NCI-H748 treated with DMSO at 0.1 percent for 48 hours (cell line): Measurements from ENCODE around the gene PPP6R3.

Experiments
- DNase-seq: peaks from one replicate; lab custom pipeline; 2025; lab: John Stamatoyannopoulos, UW

The PPP6R3 gene

DNA sequence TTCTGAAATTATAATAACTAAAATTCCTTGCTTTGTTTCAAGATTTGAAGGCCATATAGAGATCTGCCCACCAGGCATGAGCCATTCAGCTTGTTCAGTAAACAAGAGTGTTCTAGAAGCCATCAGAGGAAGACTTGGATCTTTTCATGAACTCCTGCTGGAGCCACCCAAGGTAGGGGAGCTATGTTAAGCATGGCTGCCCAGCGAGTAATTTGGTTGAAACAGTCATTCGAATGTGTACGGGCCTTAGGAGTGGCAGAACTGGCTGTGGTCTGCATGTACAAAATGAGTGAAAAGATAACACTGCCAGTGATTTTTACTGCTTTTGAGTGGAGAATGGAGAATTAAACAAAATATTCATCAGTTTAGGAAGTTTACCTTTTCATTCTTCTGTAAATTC, 103.7 kb downstream of the PPP6R3 start:
- no peak for DNase-seq

DNA sequence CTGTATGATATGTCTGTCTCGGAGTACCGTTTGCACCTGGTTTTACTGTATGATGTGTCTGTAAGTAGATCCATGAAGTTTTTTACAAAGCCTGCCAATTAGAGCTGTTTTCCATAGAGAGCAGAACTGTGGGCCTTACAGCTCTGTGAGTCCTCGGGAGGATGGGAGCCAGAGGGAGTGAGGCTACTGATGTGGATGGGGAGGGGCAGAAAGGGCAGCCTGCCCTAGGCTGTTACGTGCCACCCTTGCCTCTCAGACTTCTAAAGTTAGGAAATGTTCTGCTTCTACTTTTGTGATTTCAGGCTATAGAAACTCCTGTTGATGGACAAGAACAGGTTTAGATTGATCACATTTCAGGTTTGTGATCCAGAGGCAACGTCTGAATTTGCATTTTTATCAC, 105.2 kb downstream of the PPP6R3 start:
- DNase-seq, result no peak

DNA sequence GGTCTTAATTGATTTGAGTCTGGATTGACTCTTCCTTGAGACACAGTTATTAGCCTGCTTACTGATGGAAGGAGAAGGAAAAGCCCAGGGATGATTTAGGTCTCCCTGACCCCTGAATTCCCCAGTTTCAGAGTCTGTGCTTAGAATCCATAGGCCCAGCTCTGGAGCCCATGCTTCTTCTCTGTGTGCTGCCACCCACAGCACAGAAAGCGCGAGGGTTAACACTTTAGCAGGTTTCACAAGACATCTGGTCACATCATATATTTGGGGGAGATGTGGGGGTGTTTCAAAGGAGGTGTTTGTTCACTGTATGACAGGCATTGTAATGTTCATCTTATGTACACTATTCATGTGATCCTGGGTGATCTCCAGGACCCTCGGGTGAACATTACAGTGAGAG, 107.0 kb downstream of the PPP6R3 start:
- DNase-seq, result no peak

DNA sequence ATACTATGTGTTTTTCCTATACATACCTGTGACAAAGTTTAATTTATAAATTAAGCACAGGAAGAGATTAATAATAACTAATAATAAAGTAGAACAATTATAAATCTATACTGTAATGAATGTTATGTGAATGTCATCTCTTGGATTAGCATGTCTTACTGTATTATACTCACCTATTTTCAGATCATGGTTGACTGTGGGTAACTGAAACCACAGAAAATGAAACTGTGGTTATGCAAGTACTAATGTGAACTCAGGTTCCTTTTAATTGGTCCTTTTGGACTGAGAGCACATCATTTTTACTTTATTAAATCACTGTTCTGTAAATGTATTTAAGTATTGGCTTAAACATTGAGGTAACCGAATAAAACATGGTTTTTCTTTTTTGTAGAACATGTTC, 108.8 kb downstream of the PPP6R3 start:
- no peak for DNase-seq

DNA sequence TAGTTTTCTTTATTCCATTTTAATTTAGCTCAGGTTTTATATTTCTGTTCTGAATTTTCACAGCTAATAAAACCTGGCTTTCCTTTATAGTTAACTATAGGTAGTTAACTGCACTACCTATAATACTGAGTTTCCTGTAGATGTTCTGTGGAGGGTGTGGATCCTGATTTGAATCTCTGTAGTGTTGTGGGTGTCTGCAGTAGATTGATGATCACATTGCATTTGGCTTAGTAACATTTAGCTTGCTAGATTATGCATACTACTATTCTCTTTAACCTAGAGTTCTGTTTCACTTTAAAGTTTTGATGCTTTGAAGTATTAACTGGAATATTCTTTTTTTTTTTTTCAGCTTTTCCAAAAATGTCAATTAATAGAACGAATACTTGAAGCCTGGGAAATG, 110.1 kb downstream of the PPP6R3 start:
- DNase-seq, result no peak

DNA sequence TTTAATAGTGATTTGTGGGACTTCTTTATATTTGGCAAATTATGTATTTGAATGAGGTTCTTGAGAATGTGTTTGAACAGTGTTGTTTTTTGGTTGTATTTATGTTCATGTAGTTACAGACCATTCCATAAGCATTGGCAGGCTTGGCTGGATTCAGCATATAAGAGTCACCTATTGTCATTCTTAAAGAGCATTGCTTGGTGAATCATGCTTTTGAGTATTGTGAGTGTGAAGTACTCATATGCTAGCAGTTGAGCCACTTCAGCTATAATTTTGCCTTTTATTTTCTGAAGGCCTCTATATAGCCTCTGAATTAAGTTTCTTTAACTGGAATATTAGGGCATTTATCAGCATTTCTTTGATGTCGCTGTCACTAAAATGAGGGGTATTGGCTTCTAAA, 113.8 kb downstream of the PPP6R3 start:
- DNase-seq, result no peak

DNA sequence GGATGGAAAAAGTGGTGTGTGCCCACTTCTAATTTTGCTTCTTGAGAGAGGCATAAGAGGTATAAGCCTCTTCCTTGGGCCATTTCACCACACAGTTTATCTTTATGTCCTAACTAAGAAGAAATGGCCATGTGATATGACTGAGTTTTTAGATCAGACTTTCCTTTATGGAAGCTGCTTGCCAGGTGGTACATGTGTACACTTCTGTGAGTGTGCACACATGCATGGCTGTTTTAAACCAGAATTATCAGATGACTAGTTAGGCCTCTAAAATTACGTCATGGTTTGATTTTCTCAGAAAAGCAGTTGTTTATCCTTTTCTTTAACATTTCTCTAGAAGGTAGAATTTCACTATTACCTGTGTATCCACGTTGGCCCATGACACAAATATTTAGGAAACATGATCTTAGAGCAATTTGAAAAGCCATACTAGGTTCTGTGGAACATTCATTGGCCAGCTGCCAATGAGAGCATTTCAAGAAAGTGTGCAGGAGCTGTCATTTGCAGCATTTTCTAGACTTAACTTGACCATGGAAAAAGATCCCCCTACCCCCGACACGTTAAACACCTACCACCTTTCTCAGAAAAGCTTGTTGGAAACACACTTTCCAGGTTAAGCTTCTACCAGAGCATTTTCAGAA, 114.6 kb downstream of the PPP6R3 start:
- DNase-seq, result no peak

DNA sequence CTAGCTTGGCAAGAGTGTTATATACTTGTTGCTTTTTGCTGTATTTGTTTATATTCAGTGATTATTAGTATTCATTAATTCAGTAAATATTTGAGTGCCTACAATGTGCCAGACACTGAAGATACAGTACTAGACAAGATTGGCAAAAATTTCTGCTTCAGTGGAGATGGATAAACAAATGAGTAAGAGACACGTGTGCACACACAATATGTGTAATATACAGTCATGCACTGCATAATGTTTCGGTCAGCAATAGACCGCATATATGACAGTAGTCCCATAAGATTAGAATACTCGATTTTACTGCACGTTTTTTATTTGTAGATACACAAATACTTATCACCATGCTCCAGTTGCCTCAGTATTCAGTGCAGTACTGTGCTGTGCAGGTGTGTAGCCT, 118.9 kb downstream of the PPP6R3 start:
- DNase-seq, result no peak

DNA sequence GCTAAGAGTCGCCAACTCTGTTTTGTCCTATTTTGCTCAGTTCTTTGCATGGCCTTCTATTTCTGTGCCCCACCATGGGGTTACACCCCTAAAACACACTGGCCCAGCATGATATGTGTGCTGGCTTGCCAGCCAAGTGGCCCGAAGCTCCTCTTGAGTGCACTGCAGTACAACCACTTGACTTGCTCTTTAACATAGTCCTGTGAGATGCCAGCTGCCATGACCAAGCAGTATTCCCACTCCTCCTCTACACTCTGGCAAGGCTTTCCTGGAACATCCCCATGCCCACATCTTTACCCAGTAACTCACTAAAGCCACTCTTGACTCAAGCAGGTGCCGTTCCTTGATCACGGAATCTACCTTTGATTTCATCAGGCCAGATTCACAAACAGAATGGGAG, 120.9 kb downstream of the PPP6R3 start:
- no peak for DNase-seq

DNA sequence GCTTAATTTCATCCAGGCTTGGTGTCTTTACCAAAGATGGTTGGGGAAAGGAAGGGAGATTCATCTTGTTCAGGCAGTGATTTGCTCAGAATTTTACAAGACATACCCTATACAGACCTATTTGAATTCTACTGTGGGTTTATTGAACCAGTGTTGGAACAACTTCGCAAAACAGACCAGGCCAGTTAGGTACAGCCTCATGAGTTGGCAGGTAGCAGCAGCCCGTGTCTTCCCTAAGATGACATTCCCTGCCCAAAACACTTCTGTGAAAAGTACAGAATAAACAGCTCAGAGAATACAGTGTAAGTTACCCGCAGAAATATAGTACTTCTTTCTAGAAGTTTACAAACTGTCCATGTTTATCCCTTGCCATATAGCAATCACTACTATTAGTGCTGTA, 121.3 kb downstream of the PPP6R3 start:
- DNase-seq, result no peak

DNA sequence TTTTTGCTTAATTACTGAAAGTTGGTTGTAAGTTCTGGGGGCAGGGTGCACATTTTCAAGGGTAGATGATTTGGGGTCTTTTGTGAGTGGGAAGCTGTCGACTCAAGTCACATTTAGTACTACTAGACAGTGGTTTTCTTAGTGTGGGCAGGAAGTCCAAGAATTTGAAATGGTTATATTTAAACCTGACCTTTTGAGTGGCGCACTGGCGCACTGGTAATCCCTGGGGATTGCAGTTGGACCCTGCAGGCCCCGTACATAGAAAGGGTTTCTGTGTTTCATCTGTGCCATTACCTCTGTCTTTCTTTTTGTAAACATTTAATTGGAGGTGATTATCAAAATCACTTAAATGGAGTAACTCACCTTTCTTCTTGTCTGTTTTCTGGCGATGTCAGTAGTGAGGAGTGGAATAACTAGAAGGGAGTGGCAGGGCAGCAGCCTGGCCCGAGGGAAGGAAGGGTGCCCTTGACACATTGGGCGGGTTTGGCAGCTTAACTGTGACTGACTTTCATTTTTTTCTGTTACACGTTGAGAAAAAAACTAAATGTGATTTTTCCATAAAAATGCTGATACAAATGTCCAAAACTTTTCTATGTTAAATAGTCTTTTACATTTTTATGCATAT, 122.0 kb downstream of the PPP6R3 start:
- no peak for DNase-seq

DNA sequence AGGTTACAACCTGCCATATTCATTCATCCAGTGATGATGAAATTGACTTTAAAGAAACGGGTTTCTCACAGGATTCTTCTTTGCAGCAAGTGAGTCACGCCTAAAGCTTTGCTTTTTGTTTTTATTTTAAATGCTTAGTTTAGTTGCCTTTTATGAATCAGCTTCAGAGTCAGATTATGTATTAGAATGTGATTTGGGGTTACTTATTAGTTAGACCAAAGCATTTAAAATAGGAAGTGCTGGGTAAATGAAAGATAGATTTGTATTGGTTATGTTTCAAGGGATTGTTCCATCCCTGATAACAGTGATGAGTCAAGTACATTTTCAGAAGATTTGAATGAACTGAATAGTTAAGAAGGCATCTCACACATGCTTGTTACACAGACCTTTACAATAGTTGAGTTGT, 122.5 kb downstream of the PPP6R3 start:
- DNase-seq, result no peak

DNA sequence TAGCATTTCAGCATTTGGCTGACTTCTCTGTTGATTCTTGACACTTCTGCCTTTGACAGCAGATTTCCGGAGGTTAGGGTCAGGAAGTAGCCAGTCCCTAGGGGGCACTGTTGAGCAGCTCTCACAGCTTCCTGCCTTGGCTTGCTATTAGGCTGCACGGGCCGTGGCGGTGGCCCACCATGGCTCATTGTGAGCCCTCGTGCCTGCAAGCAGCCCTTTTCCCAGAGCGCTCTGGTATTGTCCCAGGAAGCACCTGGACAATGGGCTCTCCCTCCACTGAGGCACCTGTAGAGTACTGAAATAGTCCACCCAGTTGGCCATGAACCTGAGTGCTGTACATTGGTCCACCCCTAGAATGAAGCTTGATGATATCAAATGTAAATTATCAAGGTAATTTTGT, 123.5 kb downstream of the PPP6R3 start:
- DNase-seq, result no peak

DNA sequence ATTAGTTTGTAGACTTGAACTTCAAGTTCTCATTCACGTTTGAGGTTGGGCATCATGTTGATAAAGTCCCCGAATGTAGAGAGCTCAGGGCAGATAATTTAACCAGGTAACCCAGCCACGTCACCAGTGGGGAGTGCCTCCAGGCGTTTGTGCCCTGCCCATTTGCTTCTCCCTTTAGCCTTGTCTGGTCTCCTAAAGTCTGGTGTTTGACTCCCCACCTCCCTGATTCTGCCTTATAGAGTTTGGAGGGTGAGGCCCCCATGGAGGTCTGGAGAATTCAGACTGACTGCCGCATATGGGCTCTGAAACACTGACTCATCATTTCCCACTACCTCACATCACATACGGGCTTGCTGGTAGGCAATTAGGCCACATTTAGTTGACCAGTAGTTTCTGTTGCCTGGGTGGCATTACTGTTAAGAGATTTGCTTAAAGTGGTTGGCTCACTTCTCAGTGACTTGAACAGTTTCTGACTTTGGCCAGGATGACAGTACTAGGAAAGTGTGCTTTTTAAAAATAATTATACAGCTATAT, 124.5 kb downstream of the PPP6R3 start:
- no peak for DNase-seq

DNA sequence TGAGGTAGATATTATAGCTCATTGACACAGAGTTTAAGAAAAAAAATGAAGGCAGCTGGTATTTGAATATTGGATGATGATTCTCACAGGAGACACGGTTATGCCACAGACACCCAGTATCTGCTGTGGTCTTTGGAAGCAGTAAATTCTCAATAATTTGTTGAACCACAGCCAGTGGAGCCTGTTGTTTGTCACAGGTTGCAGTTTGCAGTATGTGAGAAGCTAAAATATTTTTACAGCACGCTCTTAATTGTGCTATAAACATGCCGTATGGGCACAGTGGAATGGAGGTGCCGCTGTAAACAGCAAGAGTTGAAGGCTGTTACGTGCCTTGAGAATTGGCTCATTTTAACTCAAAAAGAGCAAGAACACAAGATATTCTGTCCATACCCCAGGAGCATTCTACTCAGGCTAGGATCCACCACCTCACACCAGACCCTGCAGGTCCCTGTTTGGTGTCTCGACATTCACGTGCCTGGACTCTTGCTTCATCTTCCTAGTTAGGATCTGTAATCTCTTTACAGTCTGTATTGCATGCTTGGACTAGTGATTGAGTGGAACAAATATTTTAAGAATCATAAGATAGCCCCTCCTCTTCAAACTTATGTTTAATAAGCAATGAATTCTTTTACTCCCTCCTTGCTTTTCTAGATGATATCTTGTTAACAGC, 129.1 kb downstream of the PPP6R3 start:
- no peak for DNase-seq

DNA sequence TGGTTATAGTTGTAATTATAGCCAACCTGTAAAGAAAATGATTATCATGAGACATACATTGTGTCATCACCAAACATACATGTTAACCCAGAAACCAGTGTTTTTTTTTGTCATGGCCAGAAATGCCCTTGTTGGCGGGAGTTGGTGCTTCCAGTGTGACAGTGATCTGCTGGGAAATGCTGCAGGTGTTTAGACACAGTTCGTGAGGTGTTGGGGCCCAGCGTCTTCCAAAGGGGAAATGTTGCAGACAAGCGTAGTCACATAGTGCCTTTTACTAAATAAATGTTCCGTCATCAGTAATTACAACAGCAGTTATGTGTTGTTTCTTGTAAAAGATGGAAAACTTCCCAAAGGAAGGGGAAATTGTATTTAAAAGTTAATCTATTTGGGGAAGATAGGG, 131.2 kb downstream of the PPP6R3 start:
- DNase-seq, result no peak

DNA sequence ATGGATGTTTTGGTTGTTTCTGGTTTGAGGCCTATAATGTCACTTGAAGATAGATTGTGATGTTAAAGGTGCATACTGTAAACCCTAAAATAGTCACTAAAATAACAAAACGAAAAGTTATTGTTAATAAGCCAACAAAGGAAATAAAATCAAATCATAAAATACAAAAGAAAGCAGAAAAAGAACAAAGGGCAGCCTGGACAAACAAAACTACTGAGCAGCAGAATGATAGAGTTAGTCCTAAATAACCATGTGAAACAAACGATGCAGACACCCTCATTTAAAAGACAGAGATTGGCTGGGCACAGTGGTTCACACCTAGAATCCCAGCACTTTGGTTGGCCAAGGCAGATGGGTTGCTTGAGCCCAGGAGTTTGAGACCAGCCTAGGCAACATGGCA, 132.9 kb downstream of the PPP6R3 start:
- no peak for DNase-seq

DNA sequence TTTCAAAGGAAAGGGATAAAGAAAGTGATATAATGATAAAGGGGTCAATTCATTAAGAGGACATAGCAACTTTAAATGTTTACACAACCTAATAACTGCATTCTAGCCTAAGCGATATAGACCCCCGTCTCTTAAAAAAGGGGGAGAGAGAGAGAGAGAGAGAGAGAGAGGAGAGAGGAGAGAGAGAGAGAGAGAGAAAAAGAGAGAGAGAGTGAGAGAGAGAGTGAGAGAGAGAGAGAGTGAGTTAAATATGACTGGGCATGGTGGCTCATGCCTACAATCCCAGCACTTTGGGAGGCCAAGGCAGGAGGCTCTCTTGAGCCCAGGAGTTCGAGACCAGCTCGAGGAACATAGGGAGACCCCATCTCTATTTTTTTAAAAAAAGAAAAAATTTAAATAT, 133.6 kb downstream of the PPP6R3 start:
- no peak for DNase-seq

DNA sequence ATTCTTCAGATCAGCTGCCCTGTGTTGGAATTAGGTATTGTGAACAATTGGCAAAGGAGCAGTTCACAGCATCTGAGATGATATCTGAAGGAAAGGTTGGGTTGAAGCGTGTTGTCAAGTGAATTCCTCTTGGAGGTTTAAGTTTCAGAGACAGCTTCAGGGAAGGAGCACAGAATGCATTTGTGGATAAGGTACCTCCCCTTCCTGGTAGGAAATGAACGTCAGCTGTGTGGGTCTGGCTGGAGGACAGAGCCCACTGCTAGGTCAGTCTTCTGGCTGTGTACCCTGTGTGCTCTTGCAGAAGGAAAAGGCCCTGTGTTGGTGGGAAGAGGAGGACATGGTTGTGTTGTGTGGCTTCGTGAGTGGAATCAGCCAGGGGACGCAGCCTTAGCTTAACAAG, 135.7 kb downstream of the PPP6R3 start:
- no peak for DNase-seq

DNA sequence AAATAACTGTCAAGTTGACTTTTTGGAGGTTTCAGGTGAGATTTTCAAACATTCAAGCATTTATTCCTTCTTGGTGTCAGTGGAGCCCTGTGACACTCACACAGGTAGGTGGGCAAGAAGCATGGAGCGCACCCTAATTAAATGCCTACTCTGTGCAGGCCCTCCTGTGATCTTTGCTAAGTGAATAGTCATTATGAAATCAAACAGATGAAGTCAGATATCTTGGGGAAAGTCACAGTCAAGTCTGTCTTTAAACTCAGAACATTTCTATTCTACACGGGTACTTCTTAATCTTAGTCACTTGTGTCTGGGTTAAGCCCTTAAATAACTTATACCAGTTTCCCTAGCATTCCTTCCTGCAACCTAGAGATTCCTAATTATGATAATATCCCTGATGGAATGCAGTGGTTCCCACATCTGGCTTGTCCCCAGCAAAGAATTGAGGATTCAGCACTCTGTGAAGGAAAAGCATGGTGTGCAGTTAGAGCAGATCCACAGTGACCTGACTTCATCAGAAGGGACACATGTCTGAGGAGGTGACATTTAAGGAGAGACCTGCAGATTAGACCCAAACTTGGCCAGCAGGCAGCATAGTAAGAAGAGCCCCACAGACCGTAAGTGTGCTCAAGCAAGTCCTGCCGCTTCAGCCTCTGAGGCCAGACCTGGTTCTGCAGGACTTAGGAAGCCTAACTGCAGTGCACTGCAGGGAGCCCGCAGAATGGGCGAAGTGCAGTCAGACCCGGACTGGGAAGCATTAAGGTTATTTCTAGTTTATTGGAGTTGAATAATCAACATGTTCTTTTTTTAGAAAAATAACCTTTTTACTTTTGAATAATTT, 138.5 kb downstream of the PPP6R3 start:
- DNase-seq, result no peak

DNA sequence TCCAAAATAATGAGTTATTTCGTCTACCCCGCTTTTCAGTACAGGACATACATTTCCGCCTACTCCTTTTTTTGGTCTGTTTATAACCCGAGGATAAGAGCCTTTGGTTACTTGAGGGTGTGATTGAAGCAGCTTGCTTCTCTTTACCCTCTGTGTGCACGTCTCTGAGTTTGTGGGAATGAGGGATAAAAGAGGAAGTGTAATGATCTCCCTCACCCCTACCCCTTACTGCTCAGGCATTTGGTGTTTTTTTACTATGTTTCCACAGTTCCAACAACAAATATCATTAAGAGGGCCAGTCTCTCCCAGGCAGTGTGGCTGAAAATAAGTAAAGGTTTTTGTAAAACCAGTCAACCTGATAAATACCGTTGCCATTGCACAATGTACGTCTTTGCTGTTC, 140.6 kb downstream of the PPP6R3 start:
- DNase-seq, result no peak

DNA sequence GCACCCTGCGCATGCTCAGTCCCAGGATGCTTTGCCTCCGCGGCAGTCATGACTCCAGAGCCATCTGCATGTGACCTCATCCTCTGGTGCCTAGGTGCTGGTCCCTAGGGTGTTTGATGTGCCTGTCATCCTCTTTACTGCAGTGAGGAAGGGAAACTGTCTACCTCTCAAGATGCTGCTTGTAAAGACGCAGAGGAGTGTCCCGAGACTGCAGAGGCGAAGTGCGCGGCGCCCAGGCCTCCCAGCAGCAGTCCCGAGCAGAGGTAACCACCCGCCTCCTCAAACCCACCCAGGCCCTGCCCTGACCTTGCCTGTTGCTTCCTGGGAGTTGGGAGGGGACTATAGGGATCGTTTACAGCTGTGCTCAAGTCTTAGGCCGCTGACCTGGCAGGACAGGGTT, 149.2 kb downstream of the PPP6R3 start:
- no peak for DNase-seq
